ENCODE measurements around the gene AACS.
"Not testable (repeated sequence)": the region's sequence is repeated elsewhere in the genome, so short reads cannot be mapped to it uniquely, and the experiment has no call there.

Gene AACS

GRCh38 chr12:125091401-125091800, 26.2 kb downstream of the AACS start:
- DNase-seq, result no peak

GRCh38 chr12:125092108-125092871, 27.1 kb downstream of the AACS start:
- DNase-seq, result no peak

GRCh38 chr12:125092872-125093680, 27.8 kb downstream of the AACS start:
- peak in 33 of 56 donors; percentile 5 to 66 (median 31) for DNase-seq

GRCh38 chr12:125093681-125094330, 28.6 kb downstream of the AACS start:
- DNase-seq, result peak in 3 of 56 donors; percentile 14 to 38 (median 18)

GRCh38 chr12:125096894-125097293, 31.7 kb downstream of the AACS start:
- DNase-seq, result no peak

- no peak for DNase-seq
Measured at GRCh38 chr12:125097427-125097826, 32.2 kb downstream of the AACS start.

- no peak for DNase-seq
Measured at GRCh38 chr12:125098676-125099408, 33.6 kb downstream of the AACS start.

- DNase-seq, result no peak
Measured at GRCh38 chr12:125099409-125099782, 34.2 kb downstream of the AACS start.

- DNase-seq, result no peak
Measured at GRCh38 chr12:125100551-125101434, 35.6 kb downstream of the AACS start.

GRCh38 chr12:125104982-125105381, 39.7 kb downstream of the AACS start:
- DNase-seq, result no peak

GRCh38 chr12:125105600-125105999, 40.4 kb downstream of the AACS start:
- no peak for DNase-seq

- DNase-seq, result no peak
Measured at GRCh38 chr12:125110641-125111360, 45.6 kb downstream of the AACS start.

GRCh38 chr12:125111403-125111802, 46.2 kb downstream of the AACS start:
- DNase-seq, result no peak

- DNase-seq, result not testable (repeated sequence)
Measured at GRCh38 chr12:125112614-125113013, 47.4 kb downstream of the AACS start.

GRCh38 chr12:125113263-125113662, 48.0 kb downstream of the AACS start:
- DNase-seq, result no peak

GRCh38 chr12:125113789-125114188, 48.6 kb downstream of the AACS start:
- no peak for DNase-seq

GRCh38 chr12:125114365-125115141, 49.3 kb downstream of the AACS start:
- no peak for DNase-seq

- DNase-seq, result no peak
Measured at GRCh38 chr12:125120566-125120965, 55.3 kb downstream of the AACS start.

GRCh38 chr12:125121106-125121505, 55.9 kb downstream of the AACS start:
- DNase-seq, result no peak

Data from amygdala (tissue), 56 donors.